GM18517 (cell line): ENCODE results near the gene ATP12A.

Experiments used
- ATAC-seq: cut with Tn5 transposase; IDR thresholded peaks from one replicate; pipeline ENCODE4 v1.9.1; 2021; ENCODE audit warnings: mild to moderate bottlenecking, moderate library complexity; ENCODE audit not compliant: unreplicated experiment

Gene ATP12A

GRCh38 chr13:24684600-24684998, 4.4 kb downstream of the ATP12A start:
- ATAC-seq = no peak

- ATAC-seq = no peak
These were observed 5.1 kb downstream of the ATP12A start for GRCh38 chr13:24685314-24685713.

GRCh38 chr13:24687611-24688010, 7.4 kb downstream of the ATP12A start:
- ATAC-seq = no peak

- no peak for ATAC-seq
These were observed 7.9 kb downstream of the ATP12A start for GRCh38 chr13:24688111-24688510.

DNA sequence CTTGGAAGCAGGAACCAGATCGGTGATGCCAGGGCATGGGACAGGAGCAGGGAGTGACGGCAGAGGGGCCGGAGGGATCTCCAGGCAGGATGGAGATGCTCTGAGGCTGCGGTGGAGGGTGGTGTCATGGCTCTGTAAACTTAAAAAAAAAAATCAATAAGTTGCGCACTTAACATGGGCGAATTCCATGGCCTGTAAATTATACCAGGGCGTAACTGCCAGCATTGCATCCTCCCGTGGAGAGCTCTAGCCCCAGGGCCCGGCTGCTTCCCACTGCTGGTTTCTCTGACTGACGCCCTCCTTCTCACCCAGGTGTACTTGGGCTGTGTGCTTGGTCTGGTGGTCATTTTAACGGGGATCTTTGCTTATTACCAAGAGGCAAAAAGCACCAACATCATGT, 8.7 kb downstream of the ATP12A start:
- no peak for ATAC-seq

GRCh38 chr13:24691381-24691780, 11.2 kb downstream of the ATP12A start:
- ATAC-seq = no peak

DNA sequence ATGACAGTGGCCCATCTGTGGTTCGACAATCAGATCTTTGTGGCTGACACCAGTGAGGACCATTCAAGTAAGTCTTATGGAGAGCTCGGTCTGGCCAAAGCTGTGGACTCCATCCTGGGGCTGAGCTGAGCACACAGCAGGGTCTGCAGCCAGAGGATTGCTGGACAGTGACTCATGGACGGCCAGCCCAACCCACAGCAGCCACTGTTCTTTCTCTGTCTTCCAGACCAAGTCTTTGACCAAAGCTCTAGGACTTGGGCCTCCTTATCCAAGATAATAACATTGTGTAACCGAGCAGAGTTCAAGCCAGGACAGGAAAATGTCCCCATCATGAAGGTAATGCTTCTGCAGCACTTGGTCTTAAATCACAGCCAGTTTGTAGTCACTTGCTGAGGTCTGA, 12.4 kb downstream of the ATP12A start:
- ATAC-seq = no peak

GRCh38 chr13:24693862-24694471, 13.8 kb downstream of the ATP12A start:
- no peak for ATAC-seq

- no peak for ATAC-seq
These were observed 14.7 kb downstream of the ATP12A start for GRCh38 chr13:24694907-24695306.

DNA sequence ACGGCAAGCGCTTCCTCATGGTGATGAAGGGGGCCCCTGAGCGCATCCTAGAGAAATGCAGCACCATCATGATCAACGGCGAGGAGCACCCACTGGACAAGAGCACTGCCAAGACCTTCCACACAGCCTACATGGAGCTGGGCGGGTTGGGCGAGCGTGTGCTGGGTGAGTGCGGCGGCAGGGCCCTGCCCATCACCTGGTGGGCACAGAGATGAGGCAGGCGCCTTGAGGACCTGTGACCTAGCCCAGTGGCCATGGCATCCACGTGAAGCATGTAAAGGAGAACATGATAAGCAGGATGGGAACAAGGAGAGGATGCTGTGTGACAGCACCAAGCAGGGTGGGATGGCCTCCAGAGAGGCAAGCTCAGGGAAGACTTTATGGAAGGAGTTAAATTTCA, 18.5 kb downstream of the ATP12A start:
- no peak for ATAC-seq

- ATAC-seq = no peak
These were observed 19.3 kb downstream of the ATP12A start for GRCh38 chr13:24699541-24699940.

DNA sequence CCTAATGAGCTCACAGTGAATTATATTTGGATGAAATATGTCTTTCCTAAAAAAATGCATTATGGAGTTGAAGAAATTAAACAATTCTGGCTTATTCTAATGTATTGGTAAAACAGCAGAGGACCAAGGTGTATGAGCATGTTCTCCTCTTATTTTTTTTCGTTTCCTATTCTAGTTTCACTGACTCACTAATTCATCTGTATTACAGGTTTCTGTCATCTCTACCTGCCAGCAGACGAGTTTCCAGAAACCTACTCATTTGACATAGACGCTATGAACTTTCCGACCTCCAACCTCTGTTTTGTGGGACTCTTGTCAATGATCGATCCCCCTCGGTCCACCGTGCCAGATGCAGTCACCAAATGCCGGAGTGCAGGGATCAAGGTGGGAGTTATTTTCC, 20.3 kb downstream of the ATP12A start:
- no peak for ATAC-seq

- no peak for ATAC-seq
These were observed 26.8 kb downstream of the ATP12A start for GRCh38 chr13:24706886-24707585.

- peak; percentile 61 for ATAC-seq
These were observed 29.1 kb downstream of the ATP12A start for GRCh38 chr13:24709186-24709913.

DNA sequence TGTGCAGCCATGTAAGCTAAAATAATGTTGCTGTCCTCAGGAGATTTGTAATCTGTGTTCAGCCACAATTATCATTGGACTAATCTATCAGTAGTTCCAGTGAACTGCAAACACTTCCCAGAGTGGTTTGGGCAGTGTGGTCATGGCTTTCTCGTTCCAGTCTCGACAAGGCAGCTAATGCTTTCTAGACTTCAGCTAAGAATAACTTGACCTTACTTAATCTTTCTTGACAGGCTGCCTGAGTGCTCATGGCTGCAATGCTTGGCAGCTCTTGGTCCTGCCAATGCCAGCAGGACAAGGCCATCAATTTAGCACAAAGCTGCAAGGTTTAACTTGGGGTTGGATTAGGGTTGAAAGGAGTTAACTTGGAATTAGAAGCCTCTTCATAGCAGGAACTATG, 32.8 kb downstream of the ATP12A start:
- ATAC-seq = no peak

DNA sequence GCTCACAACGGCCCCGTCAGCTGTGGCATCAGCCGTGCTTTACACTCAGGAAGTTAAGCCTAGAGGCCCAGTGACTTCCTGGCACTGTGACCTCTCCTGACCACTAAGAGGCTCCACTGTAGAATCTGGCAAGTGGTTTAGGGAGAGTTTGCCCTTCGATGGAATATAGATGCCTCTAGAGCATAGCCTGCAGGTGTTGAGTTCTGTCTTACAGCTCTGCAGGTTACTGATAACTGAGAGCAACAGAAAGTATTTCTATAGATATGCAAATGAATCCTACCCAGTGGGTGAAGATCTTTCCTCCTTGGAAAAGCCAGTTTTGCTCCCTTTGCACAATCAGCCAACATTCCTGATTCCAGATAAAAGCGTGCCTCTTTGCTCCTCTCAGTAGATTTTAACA, 35.8 kb downstream of the ATP12A start:
- ATAC-seq = no peak

DNA sequence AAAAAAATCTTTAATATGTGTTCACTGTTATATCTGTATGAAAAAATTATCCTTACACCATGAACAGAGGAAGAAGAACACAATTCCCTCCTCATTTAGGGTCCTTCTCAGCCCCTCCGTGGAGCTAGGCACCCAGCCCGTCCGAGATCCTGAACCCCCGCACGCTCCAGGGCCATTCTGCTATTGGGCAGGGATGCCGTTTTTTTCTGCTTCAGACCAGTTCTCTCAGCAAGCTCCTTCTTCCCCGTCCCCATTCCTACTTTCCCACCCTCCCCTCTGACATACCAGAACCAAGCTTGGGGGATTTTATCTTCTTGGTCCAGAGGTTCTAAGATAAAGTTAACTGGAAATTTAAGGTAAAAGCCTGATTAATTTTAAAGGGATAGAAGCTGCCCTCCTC, 36.2 kb downstream of the ATP12A start:
- no peak for ATAC-seq

GRCh38 chr13:24717217-24717616, 37.0 kb downstream of the ATP12A start:
- ATAC-seq = no peak

GRCh38 chr13:24718192-24718965, 38.2 kb downstream of the ATP12A start:
- ATAC-seq = no peak

GRCh38 chr13:24719139-24719538, 38.9 kb downstream of the ATP12A start:
- no peak for ATAC-seq

DNA sequence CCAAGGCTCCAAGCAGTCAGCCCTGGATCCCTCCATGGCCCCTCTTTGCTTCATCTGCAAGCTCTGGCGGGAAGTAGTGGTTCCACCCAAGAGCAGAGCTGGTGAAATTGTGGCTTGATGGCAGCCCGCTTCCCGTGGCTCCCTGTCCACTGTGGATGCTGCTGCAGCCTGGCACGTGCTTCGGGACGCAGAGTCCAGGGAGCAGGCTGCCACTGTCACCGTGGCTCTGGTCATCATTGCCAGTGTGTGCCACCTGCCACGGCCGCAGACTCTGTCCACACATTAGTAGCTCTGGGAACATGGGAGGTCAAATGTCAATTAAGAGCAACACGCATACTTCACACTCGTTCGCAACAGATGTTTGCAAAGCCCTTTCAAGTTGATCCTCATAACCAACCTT, 43.0 kb downstream of the ATP12A start:
- no peak for ATAC-seq
